NB4 (cell line): ENCODE measurements around the gene MARS1.

Experiments used
- MAX ChIP-seq: IDR thresholded peaks from 2 replicates; pipeline ENCODE4 v1.6.1; 2011; ENCODE audit warnings: low read depth, low read length
- MYC ChIP-seq: IDR thresholded peaks from 2 replicates; pipeline ENCODE4 v1.6.1; 2011; ENCODE audit warnings: low read depth, low read length
- POLR2A ChIP-seq: IDR thresholded peaks from 2 replicates; pipeline ENCODE4 v1.6.1; 2011; ENCODE audit warnings: mild to moderate bottlenecking; ENCODE audit not compliant: insufficient read length; ENCODE audit errors: extremely low read depth
- TF ChIP-seq, protein P1 (sequence below): IDR thresholded peaks from one replicate; pipeline ENCODE4 v1.5.1; 2012; ENCODE audit warnings: low read depth, low read length

DNA sequence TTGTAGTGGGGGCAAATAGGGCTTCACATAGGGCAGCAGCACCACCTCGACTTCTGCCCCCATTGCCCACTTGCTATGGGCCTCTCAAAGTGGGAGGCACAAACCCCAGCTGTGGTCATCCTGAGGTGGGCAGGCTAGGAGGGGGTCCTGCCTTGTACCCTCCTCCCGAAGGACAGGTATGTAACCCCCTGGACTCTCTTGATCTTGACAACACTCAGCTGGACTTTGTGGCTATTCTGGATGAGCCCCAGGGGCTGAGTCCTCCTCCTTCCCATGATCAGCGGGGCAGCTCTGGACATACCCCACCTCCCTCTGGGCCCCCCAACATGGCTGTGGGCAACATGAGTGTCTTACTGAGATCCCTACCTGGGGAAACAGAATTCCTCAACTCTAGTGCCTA lies 16.2 kb upstream of the MARS1 start:
- TF ChIP-seq, protein P1, sequence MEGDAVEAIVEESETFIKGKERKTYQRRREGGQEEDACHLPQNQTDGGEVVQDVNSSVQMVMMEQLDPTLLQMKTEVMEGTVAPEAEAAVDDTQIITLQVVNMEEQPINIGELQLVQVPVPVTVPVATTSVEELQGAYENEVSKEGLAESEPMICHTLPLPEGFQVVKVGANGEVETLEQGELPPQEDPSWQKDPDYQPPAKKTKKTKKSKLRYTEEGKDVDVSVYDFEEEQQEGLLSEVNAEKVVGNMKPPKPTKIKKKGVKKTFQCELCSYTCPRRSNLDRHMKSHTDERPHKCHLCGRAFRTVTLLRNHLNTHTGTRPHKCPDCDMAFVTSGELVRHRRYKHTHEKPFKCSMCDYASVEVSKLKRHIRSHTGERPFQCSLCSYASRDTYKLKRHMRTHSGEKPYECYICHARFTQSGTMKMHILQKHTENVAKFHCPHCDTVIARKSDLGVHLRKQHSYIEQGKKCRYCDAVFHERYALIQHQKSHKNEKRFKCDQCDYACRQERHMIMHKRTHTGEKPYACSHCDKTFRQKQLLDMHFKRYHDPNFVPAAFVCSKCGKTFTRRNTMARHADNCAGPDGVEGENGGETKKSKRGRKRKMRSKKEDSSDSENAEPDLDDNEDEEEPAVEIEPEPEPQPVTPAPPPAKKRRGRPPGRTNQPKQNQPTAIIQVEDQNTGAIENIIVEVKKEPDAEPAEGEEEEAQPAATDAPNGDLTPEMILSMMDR: no peak
- TF ChIP-seq POLR2A (no peak), MAX (no peak), MYC (no peak)
